GM12892 (cell line): ENCODE data around the gene RNF114.
"Not testable (repeated sequence)": the region's sequence is repeated elsewhere in the genome, so short reads cannot be mapped to it uniquely, and the experiment has no call there.

ENCODE experiments used
- DNase-seq: peaks from one replicate; pipeline ENCODE4 v3.0.0; 2011; ENCODE audit not compliant: insufficient read length
- FAIRE-seq: peaks from 2 replicates; lab custom pipeline; 2011; peaks lifted over from hg19 to GRCh38; lab: Jason Lieb, UNC
- POLR2A ChIP-seq: IDR thresholded peaks from 2 replicates; pipeline ENCODE4 v1.6.1; 2011; ENCODE audit warnings: low read depth, low read length, control low read depth
- POLR2AphosphoS5 ChIP-seq: IDR thresholded peaks from 2 replicates; pipeline ENCODE4 v1.6.1; 2011; ENCODE audit warnings: low read depth, low read length, control low read depth
- TAF1 ChIP-seq: IDR thresholded peaks from 2 replicates; pipeline ENCODE4 v1.6.1; 2011; ENCODE audit warnings: low read depth, mild to moderate bottlenecking, control low read depth, low read length, borderline replicate concordance

Gene RNF114

DNA sequence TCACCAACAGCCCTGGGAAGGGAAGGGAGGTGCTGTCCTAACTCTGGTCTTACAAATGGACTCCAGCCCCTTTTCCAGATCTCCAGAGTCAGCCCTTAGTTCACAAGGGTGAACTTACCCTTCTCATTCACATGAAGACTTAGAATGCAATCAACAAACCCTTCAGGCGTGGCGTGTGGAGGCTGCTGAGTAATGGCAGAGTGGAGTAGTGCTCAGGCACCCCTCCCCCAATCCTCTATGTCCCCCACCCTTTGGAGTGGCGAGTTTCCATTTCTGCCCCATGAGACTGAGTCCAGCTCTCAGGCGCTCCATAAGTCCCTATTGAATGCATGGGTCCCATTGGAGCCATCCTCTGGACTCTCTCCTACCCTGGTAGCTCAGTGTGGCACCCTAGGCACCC is 49.9 kb downstream of the RNF114 start:
- DNase-seq (no peak), FAIRE-seq (no peak)
- TF ChIP-seq POLR2A (no peak), POLR2AphosphoS5 (no peak), TAF1 (no peak)

GRCh38 chr20:49987015-49987867 is 51.0 kb downstream of the RNF114 start:
- DNase-seq (no peak), FAIRE-seq (no peak)
- no peak for TF ChIP-seq POLR2A
- TF ChIP-seq POLR2AphosphoS5, result no peak
- no peak for TF ChIP-seq TAF1

DNA sequence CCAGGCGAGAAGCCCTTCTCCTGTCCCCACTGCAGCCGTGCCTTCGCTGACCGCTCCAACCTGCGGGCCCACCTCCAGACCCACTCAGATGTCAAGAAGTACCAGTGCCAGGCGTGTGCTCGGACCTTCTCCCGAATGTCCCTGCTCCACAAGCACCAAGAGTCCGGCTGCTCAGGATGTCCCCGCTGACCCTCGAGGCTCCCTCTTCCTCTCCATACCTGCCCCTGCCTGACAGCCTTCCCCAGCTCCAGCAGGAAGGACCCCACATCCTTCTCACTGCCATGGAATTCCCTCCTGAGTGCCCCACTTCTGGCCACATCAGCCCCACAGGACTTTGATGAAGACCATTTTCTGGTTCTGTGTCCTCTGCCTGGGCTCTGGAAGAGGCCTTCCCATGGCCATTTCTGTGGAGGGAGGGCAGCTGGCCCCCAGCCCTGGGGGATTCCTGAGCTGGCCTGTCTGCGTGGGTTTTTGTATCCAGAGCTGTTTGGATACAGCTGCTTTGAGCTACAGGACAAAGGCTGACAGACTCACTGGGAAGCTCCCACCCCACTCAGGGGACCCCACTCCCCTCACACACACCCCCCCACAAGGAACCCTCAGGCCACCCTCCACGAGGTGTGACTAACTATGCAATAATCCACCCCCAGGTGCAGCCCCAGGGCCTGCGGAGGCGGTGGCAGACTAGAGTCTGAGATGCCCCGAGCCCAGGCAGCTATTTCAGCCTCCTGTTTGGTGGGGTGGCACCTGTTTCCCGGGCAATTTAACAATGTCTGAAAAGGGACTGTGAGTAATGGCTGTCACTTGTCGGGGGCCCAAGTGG is 51.9 kb downstream of the RNF114 start:
- FAIRE-seq (no peak), DNase-seq (no peak)
- no peak for TF ChIP-seq TAF1
- TF ChIP-seq POLR2A, result no peak
- no peak for TF ChIP-seq POLR2AphosphoS5

DNA sequence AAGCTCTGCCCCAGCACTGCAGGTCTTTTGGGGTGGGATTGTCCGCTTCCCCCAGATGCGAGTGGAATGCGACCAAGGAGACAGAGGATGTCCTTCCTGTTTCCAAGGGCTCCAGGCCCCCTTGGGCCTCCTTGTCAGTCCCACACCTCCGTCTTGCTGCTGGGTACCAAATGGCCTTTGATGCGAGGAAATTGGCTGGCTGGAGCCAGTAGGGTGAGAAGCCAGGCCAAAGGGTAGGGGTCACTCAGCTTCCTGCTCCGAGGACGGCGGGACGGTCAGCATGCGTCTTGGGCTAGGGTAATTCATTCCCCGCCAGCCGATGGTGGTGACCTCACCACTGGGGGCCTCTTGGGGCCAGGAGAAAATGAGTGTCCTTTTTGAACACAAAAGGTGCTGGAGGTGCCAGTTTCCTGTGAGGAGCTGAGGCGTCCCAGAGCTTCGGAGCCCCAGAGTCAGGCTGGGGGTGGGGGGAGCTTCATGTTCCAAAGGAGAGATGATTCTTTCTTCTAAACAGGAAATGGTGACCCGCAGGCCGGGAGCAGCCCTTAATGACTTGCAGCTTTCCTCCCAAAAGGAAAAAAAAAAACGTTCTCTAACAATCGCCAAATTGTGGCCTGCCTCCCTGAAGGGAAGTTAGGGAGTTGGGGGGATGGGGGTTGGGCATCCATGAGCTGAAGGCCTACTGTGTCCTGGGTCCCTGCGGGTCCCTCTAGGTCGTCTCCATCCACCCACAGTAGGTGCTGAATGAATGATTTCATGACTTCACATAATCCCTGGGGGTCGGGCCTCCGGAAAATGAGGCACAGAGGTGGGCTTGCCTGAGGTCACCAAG is 53.3 kb downstream of the RNF114 start:
- no peak for FAIRE-seq
- TF ChIP-seq POLR2AphosphoS5, result no peak
- no peak for TF ChIP-seq TAF1
- TF ChIP-seq POLR2A, result no peak
- no peak for DNase-seq

DNA sequence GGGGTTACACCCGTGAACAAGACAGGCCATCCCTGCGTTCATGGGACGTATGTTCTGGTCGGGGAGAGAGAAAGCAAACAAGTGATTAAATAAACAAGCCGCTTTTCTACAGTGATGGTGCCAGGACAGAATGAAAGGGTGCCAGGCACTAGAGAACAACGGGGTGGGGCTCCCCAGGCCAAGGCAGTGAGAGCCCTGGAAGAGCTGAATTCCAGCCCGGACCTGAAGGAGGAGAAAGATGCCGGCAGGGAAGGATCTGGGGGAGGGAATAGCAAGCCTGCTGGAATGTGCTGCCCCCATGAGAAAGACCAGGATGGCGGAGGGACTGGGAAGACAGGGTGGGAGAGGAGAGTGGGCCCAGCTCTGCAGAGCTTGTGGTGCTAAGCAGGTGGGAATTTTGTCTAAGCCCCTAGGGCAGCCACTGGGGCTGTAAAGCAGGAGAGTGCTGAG is 54.1 kb downstream of the RNF114 start:
- FAIRE-seq (no peak), DNase-seq (no peak)
- TF ChIP-seq POLR2A (no peak), POLR2AphosphoS5 (no peak), TAF1 (no peak)

DNA sequence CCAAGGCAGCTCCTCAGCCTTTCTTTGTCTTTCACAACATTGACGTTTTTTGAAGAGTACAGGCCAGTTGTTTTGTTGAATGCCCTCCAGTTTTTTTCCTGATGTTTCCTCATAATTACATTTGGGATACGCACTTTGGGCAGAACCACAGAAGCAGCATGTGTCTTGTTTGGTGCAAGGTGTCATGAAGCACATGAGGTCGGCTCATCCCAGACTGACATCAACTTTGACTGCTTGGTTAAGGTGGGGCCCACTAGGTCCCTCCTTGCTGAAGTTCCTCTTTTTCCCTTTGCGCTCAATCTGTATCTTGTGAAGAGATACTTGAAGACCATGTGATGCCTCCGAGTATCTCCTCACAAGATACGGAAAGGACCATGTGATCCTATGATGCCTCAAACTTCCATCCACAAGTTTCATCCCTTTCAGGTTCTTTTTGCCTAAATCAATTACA is 57.1 kb downstream of the RNF114 start:
- no peak for TF ChIP-seq POLR2A
- TF ChIP-seq POLR2AphosphoS5, result no peak
- no peak for TF ChIP-seq TAF1
- FAIRE-seq (no peak), DNase-seq (no peak)

DNA sequence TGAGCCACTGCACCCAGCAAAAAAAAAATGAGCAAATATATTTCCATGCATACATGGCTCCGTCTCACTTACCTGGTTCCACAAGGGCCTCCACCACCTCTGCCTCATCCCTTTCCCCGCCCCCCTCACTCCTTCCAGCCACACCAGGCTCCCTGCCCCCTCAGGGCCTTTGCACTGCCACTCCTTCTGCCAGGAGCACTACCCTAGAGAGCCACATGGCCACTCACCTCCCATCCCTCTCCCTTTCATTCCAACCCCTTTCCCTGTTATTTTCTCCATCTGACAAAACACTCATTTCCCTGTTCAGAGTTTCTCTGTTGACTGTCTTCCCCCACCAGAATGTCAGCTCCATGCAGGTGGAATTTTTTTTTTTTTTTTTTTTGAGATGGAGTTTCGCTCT is 59.4 kb downstream of the RNF114 start:
- TF ChIP-seq POLR2AphosphoS5 (no peak), TAF1 (no peak), POLR2A (no peak)

GRCh38 chr20:49998478-49999188 is 62.4 kb downstream of the RNF114 start:
- not testable (repeated sequence) for DNase-seq, FAIRE-seq

More for the DNA sequence above, 59.4 kb downstream of the RNF114 start:
- no peak for FAIRE-seq
- DNase-seq, result no peak

GRCh38 chr20:49999329-49999728 is 63.1 kb downstream of the RNF114 start:
- DNase-seq (no peak), FAIRE-seq (no peak)
- no peak for TF ChIP-seq POLR2AphosphoS5
- TF ChIP-seq POLR2A, result no peak
- no peak for TF ChIP-seq TAF1

DNA sequence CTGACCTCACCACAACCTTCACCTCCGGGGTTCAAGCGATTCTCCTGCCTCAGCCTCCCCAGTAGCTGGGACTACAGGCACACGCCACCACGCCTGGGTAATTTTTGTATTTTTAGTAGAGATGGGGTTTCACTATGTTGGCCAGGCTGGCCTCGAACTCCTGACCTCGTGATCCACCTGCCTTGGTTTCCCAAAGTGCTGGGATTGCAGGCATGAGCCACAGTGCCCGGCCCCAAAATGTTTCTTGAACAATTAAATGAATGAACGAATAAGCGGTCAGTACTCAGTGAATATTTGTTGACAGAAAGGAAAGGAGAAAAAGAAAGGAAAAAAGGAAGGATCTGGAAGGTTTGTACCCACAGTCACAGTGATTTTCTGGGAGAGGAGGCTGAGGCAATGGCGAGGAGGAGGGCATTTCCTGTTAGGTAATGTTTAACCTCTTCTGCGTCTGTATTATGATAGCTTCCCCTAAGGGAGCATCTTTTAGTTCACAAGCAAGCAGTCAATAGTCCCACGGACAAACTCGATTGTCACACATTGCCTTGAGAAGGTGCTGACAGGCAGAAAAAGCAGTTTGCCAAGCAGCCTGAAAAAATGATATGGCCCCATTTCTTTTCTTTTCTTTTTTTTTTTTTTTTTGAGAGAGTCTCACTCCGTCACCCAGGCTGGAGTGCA is 64.5 kb downstream of the RNF114 start:
- not testable (repeated sequence) for DNase-seq, FAIRE-seq
